H9 (cell line): ENCODE measurements around the gene KIF22. TPM values are rescaled to one million over a fixed set of nuclear protein-coding genes. Genes with fewer than 3 reads are reported as not detected.

Experiments
- DNase-seq: peaks from one replicate; pipeline ENCODE4 v3.0.0-alpha.2; 2017
- H2AFZ ChIP-seq: one replicate; pipeline ENCODE4 v1.6.1; 2013; ENCODE audit warnings: mild to moderate bottlenecking, low read length, control low read depth, moderate library complexity
- H2AK5ac ChIP-seq: 2 replicates; pipeline ENCODE4 v1.6.1; 2013; ENCODE audit warnings: low read length, control low read depth, mixed read lengths; ENCODE audit not compliant: insufficient read length
- H2BK120ac ChIP-seq: one replicate; pipeline ENCODE4 v1.6.1; 2013; ENCODE audit warnings: low read depth, mild to moderate bottlenecking, low read length, control low read depth, inconsistent platforms; ENCODE audit not compliant: poor library complexity, severe bottlenecking
- H2BK12ac ChIP-seq: 2 replicates; pipeline ENCODE4 v1.6.1; 2013; ENCODE audit warnings: low read length, control low read depth, mixed read lengths, low read depth; ENCODE audit not compliant: insufficient read length
- H2BK15ac ChIP-seq: 2 replicates; pipeline ENCODE4 v1.6.1; 2013; ENCODE audit warnings: low read depth, low read length, control low read depth
- H2BK20ac ChIP-seq: one replicate; pipeline ENCODE4 v1.6.1; 2013; ENCODE audit warnings: low read depth, mild to moderate bottlenecking, low read length, control low read depth, inconsistent platforms; ENCODE audit not compliant: poor library complexity, severe bottlenecking
- H2BK5ac ChIP-seq: 2 replicates; pipeline ENCODE4 v1.6.1; 2013; ENCODE audit warnings: low read length, control low read depth, mixed read lengths; ENCODE audit not compliant: insufficient read length
- H3K14ac ChIP-seq: 2 replicates; pipeline ENCODE4 v1.6.1; 2013; ENCODE audit warnings: low read length, control low read depth; ENCODE audit not compliant: insufficient read depth
- H3K18ac ChIP-seq: 2 replicates; pipeline ENCODE4 v1.6.1; 2013; ENCODE audit warnings: low read depth, mild to moderate bottlenecking, mixed read lengths, low read length, control low read depth; ENCODE audit not compliant: insufficient read length
- H3K23ac ChIP-seq: 2 replicates; pipeline ENCODE4 v1.6.1; 2013; ENCODE audit warnings: low read length, control low read depth, mixed read lengths, low read depth; ENCODE audit not compliant: insufficient read length
- H3K23me2 ChIP-seq: 2 replicates; pipeline ENCODE4 v1.6.1; 2013; ENCODE audit warnings: low read depth, mild to moderate bottlenecking, mixed read lengths, low read length, control low read depth; ENCODE audit not compliant: insufficient read length, poor library complexity, severe bottlenecking
- H3K27ac ChIP-seq: 2 replicates; pipeline ENCODE4 v1.5.1; 2013; ENCODE audit warnings: low read length, control low read depth, mixed read lengths, low read depth; ENCODE audit not compliant: insufficient read length
- H3K27me3 ChIP-seq: 2 replicates; pipeline ENCODE4 v1.6.1; 2013; ENCODE audit warnings: low read length, control low read depth, inconsistent platforms; ENCODE audit not compliant: insufficient read depth
- H3K4ac ChIP-seq: 2 replicates; pipeline ENCODE4 v1.6.1; 2013; ENCODE audit warnings: low read depth, mild to moderate bottlenecking, control low read depth, inconsistent platforms, low read length, moderate library complexity
- H3K4me1 ChIP-seq: 2 replicates; pipeline ENCODE4 v1.6.1; 2013; ENCODE audit warnings: low read length, control low read depth, inconsistent platforms; ENCODE audit not compliant: insufficient read depth
- H3K4me2 ChIP-seq: 2 replicates; pipeline ENCODE4 v1.6.1; 2013; ENCODE audit warnings: low read length, control low read depth, mixed read lengths; ENCODE audit not compliant: insufficient read length, insufficient read depth
- H3K56ac ChIP-seq: 2 replicates; pipeline ENCODE4 v1.6.1; 2013; ENCODE audit warnings: low read depth, mild to moderate bottlenecking, mixed read lengths, low read length, control low read depth; ENCODE audit not compliant: insufficient read length
- H3K79me1 ChIP-seq: 2 replicates; pipeline ENCODE4 v1.6.1; 2013; ENCODE audit warnings: low read depth, mild to moderate bottlenecking, moderate library complexity, low read length, control low read depth, inconsistent platforms; ENCODE audit not compliant: insufficient read depth, poor library complexity, severe bottlenecking
- H3K79me2 ChIP-seq: 2 replicates; pipeline ENCODE4 v1.6.1; 2013; ENCODE audit warnings: low read length, control low read depth, inconsistent platforms; ENCODE audit not compliant: insufficient read depth
- H3K9ac ChIP-seq: 2 replicates; pipeline ENCODE4 v1.6.1; 2013; ENCODE audit warnings: low read length, control low read depth, mixed read lengths; ENCODE audit not compliant: insufficient read length; ENCODE audit errors: extremely low read depth
- H3K9me3 ChIP-seq: one replicate; pipeline ENCODE4 v1.6.1; 2013; ENCODE audit warnings: low read depth, low read length, inconsistent platforms; ENCODE audit not compliant: control insufficient read depth
- H3T11ph ChIP-seq: one replicate; pipeline ENCODE4 v1.6.1; 2013; ENCODE audit warnings: mild to moderate bottlenecking, low read length, control low read depth, inconsistent platforms
- H4K20me1 ChIP-seq: one replicate; pipeline ENCODE4 v1.6.1; 2013; ENCODE audit not compliant: control insufficient read depth, insufficient read length, insufficient read depth
- H4K5ac ChIP-seq: 2 replicates; pipeline ENCODE4 v1.6.1; 2013; ENCODE audit warnings: low read depth, mild to moderate bottlenecking, mixed read lengths, low read length, control low read depth; ENCODE audit not compliant: insufficient read length
- H4K8ac ChIP-seq: replicated peaks from 2 replicates; pipeline ENCODE4 v1.6.1; 2013; ENCODE audit warnings: low read length, control low read depth, mixed read lengths, low read depth; ENCODE audit not compliant: insufficient read length
- H4K91ac ChIP-seq: 2 replicates; pipeline ENCODE4 v1.6.1; 2013; ENCODE audit warnings: low read depth, mild to moderate bottlenecking, moderate library complexity, mixed read lengths, low read length, control low read depth; ENCODE audit not compliant: insufficient read length
- H3K27ac Mint-ChIP-seq, 3 experiments: 2 replicates in 2 of 3; 3 replicates in 1 of 3; pipeline ENCODE4 v1.8.0; 2020 to 2021; ENCODE audit warnings: mixed read lengths in 3 of 3, mild to moderate bottlenecking in 1 of 3, moderate library complexity in 1 of 3
- H3K27me3 Mint-ChIP-seq: 2 replicates; pipeline ENCODE4 v1.8.0; 2021; ENCODE audit warnings: low read depth, mild to moderate bottlenecking, moderate library complexity, mixed read lengths
- H3K36me3 Mint-ChIP-seq, 3 experiments: 2 replicates in 2 of 3; 3 replicates in 1 of 3; pipeline ENCODE4 v1.8.0; 2020 to 2021; ENCODE audit warnings: low read depth in 3 of 3, mixed read lengths in 3 of 3; ENCODE audit not compliant: insufficient read depth in 1 of 3
- H3K4me1 Mint-ChIP-seq, 2 experiments: 2 replicates each; pipeline ENCODE4 v1.8.0; 2020; ENCODE audit warnings: mixed read lengths in 2 of 2
- H3K4me3 Mint-ChIP-seq, 2 experiments: 2 replicates in 1 of 2; 3 replicates in 1 of 2; pipeline ENCODE4 v1.8.0; 2020 to 2021; ENCODE audit warnings: mild to moderate bottlenecking in 2 of 2, mixed read lengths in 2 of 2, moderate library complexity in 1 of 2
- H3K9me3 Mint-ChIP-seq, 2 experiments: 2 replicates in 1 of 2; 3 replicates in 1 of 2; pipeline ENCODE4 v1.8.0; 2020; ENCODE audit warnings: mild to moderate bottlenecking in 2 of 2, mixed read lengths in 2 of 2, moderate library complexity in 1 of 2
- WGBS: extraction: QIAGEN DNeasy Blood & Tissue Kit; methylation state at CpG from one replicate; pipeline ENCODE4 v1.1.7; 2013; ENCODE audit warnings: missing lambda C conversion rate, low lambda C conversion rate, mixed read lengths; ENCODE audit not compliant: insufficient read length; ENCODE audit errors: extremely low coverage; 5-methylcytosine and 5-hydroxymethylcytosine counted together
- total RNA-seq: library from RNA; stranded (reverse); gene quantifications from 2 replicates; pipeline ENCODE4 v1.2.1, GENCODE V29; 2021
- TF ChIP-seq, protein P1 (sequence below): fragments of 200-600 bp; sonication (generic); conservative IDR thresholded peaks from 3 replicates; pipeline ENCODE4 v1.8.0; 2021; ENCODE audit warnings: antibody characterized with exemption, mild to moderate bottlenecking

Gene KIF22
- total RNA-seq, 1 experiment from 2014 or later = 151 TPM

- H3K56ac ChIP-seq = no peak within 1 kb of the TSS
- H3K4me2 ChIP-seq = no peak within 1 kb of the TSS
- Mint-ChIP-seq H3K27me3 (peaks cover 38% of the 10 kb centered on the region), H3K27ac (no peak within 1 kb of the TSS), H3K4me1 (peaks cover 10 to 16% of the 10 kb centered on the region in 2 experiments; a peak in 3 of 4 replicates), H3K9me3 (no peaks in the 10 kb centered on the region), H3K4me3 (no peak within 1 kb of the TSS; a peak in 1 of 5 replicates), H3K36me3 (no peaks in the 10 kb centered on the region)
- H3K14ac ChIP-seq = no peak within 1 kb of the TSS
- no peaks in the 10 kb centered on the region for H4K20me1 ChIP-seq
- H3K27me3 ChIP-seq = no peaks in the 10 kb centered on the region; the same call in 1 of the 2 replicates
- H3K18ac ChIP-seq = no peak within 1 kb of the TSS
- H2BK120ac ChIP-seq = no peak within 1 kb of the TSS
- no peak within 1 kb of the TSS for H2BK12ac ChIP-seq
- no peak within 1 kb of the TSS for H3K4ac ChIP-seq
- WGBS = no CpG with 5 or more reads among the region's 10 CpGs
- no peak within 1 kb of the TSS for H4K91ac ChIP-seq
- H3K79me2 ChIP-seq = no peaks in the 10 kb centered on the region
- H3K9me3 ChIP-seq = no peaks in the 10 kb centered on the region
- TF ChIP-seq, protein P1, sequence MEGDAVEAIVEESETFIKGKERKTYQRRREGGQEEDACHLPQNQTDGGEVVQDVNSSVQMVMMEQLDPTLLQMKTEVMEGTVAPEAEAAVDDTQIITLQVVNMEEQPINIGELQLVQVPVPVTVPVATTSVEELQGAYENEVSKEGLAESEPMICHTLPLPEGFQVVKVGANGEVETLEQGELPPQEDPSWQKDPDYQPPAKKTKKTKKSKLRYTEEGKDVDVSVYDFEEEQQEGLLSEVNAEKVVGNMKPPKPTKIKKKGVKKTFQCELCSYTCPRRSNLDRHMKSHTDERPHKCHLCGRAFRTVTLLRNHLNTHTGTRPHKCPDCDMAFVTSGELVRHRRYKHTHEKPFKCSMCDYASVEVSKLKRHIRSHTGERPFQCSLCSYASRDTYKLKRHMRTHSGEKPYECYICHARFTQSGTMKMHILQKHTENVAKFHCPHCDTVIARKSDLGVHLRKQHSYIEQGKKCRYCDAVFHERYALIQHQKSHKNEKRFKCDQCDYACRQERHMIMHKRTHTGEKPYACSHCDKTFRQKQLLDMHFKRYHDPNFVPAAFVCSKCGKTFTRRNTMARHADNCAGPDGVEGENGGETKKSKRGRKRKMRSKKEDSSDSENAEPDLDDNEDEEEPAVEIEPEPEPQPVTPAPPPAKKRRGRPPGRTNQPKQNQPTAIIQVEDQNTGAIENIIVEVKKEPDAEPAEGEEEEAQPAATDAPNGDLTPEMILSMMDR = no peak
- H2AK5ac ChIP-seq = no peak within 1 kb of the TSS
- H3K27ac ChIP-seq = no peak within 1 kb of the TSS
- DNase-seq = no peak
- H2BK15ac ChIP-seq = no peak within 1 kb of the TSS
- H3K23ac ChIP-seq = no peak within 1 kb of the TSS
- no peak within 1 kb of the TSS for H3T11ph ChIP-seq
- no peak within 1 kb of the TSS for H2AFZ ChIP-seq
- H3K79me1 ChIP-seq = no peaks in the 10 kb centered on the region
- no peaks in the 10 kb centered on the region for H3K23me2 ChIP-seq
- H3K4me1 ChIP-seq = no peaks in the 10 kb centered on the region
- no peak within 1 kb of the TSS for H2BK5ac ChIP-seq
- H2BK20ac ChIP-seq = no peak within 1 kb of the TSS
- H3K9ac ChIP-seq = no peak within 1 kb of the TSS
- H4K5ac ChIP-seq = no peak within 1 kb of the TSS
- H4K8ac ChIP-seq = no peak within 1 kb of the TSS
These were observed 12.8 kb upstream of the KIF22 start, which contains the start of gene ZG16 for GRCh38 chr16:29777576-29778350. Gene ZG16 (plus strand): TSS chr16:29778256. CDS start chr16:29779267, 1,011 bp downstream.
